ENCODE data around the gene MAML2.

Gene MAML2

DNA sequence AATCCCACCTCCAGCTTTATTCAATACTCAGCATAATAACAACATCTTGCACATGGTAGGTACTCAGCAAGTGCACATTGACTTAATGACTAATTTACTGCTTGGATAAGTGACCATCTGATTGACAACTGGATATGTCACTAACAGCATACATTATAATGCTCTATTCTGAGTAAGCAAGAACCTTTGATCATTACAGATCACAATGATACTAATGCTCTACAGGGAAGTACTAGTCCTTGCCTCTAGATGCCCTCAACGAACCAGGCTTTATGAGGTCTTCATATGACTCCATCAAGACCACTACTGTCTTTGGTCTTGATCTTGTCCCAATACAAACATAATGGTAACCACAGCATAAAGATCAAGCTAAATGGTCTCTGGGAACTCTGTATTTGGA lies 251.5 kb downstream of the MAML2 start:
- no peak for DNase-seq

DNA sequence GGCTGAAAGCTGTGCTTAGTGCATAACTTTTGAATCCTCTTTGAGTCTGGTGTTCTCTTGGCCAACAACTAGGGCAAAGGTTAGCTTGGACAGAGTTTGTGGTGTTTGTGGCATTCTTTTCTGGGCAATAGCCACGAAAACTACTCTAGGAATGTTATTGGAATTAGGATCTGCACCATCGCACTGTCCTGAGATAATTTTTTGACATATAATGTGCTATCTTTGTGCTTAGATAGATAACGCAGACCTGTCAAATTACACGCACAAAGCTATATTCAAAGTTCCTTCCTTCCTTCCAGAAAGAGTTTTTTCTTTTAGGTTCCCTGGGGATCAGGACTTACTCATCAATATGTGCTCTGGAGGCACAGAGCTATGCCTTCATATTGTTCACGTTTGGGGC lies 252.3 kb downstream of the MAML2 start:
- no peak for DNase-seq

GRCh38 chr11:96088914-96089313 lies 254.1 kb downstream of the MAML2 start:
- no peak for DNase-seq

DNA sequence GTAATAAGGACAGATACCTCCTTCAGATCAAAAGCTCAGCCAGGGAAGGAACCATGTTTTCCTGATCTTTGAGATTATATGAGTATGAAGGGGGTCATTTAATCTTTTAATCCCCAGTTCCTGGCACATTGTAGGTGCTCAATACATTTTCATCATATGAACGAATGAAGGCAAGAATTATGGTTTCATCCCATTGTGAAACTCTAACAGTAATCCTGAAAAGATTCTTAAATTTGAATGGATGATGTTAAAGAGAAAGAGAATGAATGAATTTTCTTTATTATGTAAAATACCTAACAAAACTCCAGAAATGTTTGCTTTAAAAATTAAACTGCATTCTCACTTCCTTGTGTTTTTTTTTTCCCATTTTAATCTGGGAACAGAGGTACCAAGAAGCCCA lies 256.9 kb downstream of the MAML2 start:
- DNase-seq = no peak

DNA sequence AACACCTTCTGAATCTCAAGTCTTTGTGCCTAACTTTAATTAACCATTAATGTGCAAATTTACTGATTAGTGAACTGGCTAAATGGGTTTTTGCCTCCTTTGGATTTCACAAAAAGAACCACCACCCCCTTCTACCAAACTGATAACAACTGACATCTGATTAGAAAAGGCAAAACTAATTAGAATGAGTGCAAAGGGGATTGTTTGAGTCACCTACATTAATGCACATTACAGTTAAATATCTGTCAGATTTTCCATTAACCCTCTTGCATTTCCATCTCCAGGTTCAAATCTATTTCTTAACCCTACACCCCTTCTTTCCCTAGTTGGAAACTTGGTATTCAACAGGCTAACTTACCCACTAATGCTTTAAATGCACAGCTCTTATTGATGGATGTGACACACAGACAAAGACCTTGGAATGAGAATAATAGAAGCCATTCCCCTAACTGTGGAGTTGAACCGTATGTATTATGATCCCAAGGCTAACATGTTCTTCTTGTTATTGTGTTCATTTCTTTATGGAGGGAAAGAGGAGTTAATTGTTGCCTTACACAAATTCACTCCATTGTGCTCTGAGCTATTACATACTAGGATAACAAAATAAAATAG lies 257.6 kb downstream of the MAML2 start:
- no peak for DNase-seq

GRCh38 chr11:96084610-96085318 lies 258.2 kb downstream of the MAML2 start:
- DNase-seq = no peak

DNA sequence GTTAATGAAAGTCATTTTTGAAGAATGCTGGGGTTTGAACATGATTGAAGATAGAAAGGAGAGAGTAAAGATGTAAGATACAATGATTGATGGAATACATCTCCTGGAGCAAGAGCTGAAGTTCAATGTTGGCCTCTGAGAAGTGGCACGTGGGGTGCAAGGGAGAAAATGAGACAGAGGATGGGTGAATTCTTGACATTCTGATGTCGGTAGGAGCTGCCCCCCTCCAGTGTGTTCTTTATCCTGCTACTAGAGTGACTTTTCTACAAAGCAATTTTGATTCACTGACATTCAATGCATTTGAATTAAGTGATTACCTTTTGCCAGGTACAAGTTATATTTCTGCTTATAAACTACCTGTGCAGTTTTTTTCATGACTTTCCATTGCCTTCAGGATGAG lies 260.1 kb downstream of the MAML2 start:
- DNase-seq = no peak

DNA sequence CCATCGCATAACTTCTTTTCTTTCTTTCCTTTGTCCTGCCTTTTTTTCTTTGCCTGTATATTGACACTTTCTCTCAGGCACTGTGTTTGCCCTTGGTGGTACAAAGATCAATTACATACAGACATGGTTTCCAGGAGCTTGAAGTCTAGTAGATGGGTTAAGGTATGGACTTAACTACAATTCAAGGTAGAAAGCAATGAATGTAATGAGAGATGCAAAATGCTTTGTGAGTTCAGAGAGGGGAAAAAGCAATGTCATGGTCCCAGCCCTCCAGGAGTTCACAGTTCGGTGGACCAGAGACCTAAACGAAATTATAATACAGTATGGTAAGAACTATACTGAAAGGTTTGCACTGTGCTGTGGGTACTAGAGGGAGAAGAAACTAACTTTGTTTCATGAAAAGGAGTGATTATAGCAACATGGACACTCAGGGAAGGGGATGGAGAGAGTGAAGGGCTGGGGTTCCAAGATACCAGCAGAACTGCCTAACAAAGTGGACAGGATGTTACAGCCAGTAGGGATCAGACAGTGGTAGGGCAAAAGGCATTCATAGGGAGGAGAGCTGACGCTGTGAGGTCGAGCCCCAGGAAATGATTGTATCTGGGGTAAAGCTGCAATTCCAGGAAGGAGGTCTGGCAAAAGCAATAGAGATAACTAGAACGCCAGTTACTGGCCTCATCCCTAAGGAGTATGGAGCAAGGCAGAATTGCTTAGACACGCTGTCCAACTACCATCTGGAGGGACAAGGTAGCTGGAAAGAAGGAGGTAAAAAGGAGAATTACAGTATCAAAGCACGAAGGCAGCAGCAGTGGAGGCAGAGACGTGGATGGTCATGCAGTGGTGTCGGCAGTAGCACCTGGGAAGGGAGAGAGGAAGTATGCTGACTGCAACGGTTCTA lies 260.7 kb downstream of the MAML2 start:
- DNase-seq = no peak

DNA sequence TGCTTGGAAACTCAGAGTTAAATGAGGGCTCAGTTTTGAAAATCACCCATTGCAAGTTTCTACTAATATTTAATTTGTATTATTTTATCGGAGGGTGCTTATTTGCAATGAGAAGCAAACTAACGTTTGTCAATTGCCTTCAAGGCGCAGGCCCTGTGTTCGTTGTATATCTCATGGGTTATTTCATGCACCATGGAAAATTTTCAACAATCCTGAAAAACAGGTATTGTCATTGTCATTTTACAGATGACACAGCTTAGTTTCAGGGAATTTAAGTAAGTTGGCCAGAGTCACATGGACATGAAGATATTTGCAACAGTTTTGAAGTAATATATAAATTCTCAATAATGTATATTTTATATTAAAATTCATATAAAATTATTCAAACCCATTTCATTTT lies 261.4 kb downstream of the MAML2 start:
- DNase-seq = no peak

DNA sequence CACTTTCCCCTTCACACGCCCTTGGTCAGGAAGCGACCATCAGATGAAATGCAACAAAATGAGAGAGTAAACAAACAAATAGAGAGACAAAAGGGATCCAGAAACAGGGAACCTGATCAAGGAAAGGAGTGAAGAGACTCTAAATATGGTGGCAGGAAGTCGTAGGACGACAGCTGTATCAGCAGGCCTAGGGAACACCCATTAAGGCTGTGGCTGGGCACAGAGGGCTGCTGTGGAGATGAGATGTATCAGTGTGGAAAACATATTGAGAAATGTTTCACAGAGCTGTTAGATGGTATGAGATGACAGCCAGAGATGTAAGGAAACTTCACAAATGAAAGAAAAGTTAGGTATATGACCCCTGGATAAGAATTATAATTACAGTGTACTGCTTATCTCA lies 263.3 kb downstream of the MAML2 start:
- no peak for DNase-seq

- DNase-seq = no peak
These were observed 267.4 kb downstream of the MAML2 start for GRCh38 chr11:96075532-96075959.

DNA sequence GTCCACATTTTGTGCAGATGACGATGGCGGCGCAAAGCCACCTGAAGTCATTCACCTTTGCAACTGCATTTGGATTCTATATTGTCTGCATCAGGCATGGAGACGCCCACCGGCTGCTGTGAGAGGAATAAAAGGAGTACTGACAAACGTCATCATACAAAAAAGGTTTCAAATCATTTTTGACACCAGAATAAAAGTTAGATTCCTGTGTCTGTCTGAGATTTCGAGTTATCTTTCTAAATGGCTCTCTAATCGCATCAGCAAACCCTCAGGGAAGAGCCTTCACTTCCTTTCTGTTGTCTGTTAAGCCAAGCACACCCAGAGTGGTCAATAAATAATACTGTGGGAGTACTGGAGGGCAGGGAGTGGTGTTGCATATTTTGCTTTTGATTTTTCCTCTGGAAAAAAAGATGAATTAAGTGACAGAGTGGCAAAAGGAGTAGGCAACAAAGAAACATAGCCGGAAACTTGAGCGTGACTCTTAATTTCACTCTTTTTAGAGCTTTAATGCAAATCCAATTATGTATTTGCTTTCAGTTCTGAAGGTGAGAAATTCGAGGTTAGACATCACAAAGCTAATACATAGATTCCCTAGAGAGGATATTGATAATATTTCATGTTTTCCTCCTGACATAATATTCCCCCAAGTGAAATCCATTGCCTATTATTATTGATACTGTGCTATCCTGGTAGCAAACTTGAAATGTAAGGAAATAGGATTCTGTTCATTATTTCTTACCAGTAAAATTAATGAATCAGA lies 268.3 kb downstream of the MAML2 start:
- no peak for DNase-seq

GRCh38 chr11:96073536-96073935 lies 269.5 kb downstream of the MAML2 start:
- DNase-seq = no peak

DNA sequence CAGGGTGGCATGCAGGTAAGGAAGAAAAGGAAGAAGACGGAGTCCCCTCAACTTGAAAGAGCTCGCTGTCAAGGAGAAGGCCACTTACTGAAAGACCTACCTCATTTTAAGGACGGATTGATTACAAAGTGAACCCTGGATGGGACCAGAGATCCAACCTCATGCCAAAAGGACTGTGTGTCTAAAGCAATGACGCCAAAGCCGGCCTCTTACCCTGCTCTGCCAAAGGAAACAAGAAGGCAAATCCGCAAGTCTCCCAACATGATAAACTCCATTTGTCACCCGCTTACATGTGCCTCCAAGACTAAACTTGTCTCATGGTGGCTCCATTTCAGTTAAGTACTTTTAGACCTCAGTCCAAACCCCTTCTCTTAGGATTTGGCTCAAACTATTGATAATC lies 270.4 kb downstream of the MAML2 start:
- no peak for DNase-seq

- no peak for DNase-seq
These were observed 272.5 kb downstream of the MAML2 start for GRCh38 chr11:96070453-96070852.

DNA sequence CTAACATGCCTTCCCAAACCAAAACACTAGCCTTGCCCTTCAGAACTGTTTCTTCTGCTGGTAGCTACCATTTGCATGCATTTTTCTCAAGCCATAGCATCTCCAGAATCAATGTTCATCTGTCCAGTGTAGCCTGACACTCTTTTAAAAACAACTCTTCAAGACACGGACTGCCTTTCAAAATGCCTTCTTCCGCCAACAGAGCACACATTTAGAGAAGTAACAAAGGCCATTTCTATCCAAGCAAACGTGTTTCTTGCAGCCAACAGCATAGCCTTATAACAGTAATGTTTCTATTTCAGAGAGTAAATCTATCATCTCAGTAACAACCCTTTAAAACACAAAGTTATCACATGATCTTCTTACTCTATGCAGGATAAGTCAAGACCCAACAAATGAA lies 275.8 kb downstream of the MAML2 start:
- DNase-seq = no peak

DNA sequence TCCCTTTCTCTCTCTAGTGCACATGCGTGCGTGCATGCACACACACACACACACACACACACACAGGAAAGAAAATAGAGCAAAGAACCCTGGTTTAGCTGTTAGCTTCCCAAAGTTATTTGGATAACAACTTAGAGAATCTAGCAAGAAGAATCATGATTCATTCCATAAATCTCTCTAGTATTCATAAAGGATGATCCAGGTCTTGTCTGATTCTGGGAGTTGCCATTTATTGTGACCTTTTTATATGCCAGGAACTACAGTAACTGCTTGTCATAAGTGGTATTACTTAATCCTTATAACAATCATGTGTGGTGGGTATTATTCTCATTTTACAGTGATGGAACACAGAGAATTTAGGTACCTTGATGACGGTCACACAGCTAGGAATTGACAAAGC lies 277.6 kb downstream of the MAML2 start:
- no peak for DNase-seq

- DNase-seq = no peak
These were observed 279.1 kb downstream of the MAML2 start for GRCh38 chr11:96063886-96064285.

GRCh38 chr11:96063053-96063452 lies 279.9 kb downstream of the MAML2 start:
- no peak for DNase-seq

DNA sequence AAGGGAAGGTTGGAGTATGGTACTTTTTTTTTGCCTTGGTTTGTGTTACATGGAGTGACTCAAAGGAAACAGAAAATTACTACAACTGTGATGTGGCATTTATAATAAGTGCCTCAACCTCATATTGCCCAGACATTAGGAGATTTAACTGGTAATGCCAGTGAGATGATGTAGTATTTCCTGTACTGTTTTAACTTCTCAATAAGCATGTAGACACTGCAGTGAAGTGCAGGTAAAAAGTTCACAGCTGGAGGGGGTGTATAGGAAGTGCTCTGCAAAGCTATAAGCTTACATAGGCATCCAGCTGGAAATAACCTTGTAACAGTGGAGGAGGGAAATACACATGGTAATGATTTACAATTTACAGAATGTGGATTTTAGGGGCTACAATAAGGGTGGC lies 280.9 kb downstream of the MAML2 start:
- no peak for DNase-seq

DNA sequence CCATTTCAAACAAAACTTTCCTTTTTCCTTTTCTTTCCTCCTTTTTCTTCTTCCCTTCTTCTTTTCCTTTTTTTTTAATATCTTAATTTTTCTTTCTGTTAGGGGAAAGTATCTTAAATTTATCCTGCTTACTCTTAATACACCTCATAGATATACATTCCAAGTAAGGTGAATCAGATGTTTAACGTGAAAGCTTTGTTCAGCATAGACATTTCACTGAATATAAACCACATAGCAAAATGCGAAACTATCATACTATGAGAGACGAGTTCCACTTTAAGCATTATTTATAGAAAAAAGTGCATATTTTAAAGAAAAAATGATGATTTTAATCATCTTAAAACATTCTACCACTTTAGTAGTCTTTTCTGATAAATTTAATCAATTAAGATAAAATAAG lies 281.3 kb downstream of the MAML2 start:
- DNase-seq = no peak

- no peak for DNase-seq
These were observed 281.9 kb downstream of the MAML2 start for GRCh38 chr11:96061069-96061468.

GRCh38 chr11:96057502-96057901 lies 285.5 kb downstream of the MAML2 start:
- no peak for DNase-seq
